MM.1S (cell line): ENCODE measurements around the gene CNTRL.

ENCODE experiments used
- CTCF ChIP-seq: fragments of 300-600 bp; sonication (generic); IDR thresholded peaks from 2 replicates; pipeline ENCODE4 v1.5.1; 2016; ENCODE audit warnings: antibody characterized with exemption, low read length, mixed read lengths
- EZH2 ChIP-seq: fragments of 300-600 bp; sonication (generic); optimal IDR thresholded peaks from 2 replicates; pipeline ENCODE3; 2017; ENCODE audit warnings: low read depth, mild to moderate bottlenecking, antibody characterized with exemption, low read length, mixed read lengths
- EZH2phosphoT487 ChIP-seq: fragments of 300-600 bp; sonication (generic); IDR thresholded peaks from 2 replicates; pipeline ENCODE4 v1.6.1; 2018; ENCODE audit warnings: antibody characterized with exemption, low read length

DNA sequence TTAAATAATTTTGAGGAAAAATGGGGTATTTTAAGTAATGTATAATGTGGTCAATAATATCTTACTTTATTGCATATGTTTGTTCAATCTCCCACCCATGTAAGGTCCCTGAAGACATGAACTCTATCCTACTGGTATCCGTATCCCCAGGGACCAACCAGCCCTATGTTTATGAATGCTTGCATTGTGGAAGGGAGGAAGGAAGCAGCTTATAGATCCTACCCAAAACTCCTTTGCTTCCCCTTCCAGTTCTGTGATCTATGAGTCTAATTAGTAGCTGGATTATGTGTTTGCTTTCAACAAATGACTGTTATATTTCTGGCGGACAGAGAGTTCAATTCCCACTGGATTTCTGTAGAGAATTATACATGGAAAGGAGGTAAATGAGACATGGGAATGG lies 45.6 kb downstream of the CNTRL start:
- TF ChIP-seq CTCF (no peak), EZH2phosphoT487 (no peak), EZH2 (no peak)
